Measurements from ENCODE around the gene FGG. TPM values are rescaled to one million over a fixed set of nuclear protein-coding genes. Genes with fewer than 3 reads are reported as not detected.
A peak's percentile ranks its signal among the peaks of the same experiment; 100 is the strongest.

The FGG gene
- total RNA-seq, 4 donors from 2014 or later, result not detected

GRCh38 chr4:154617820-154618317 is 5.4 kb upstream of the FGG start:
- Histone ChIP-seq H3K27ac (no peak overlapping the region), H3K27me3 (no peaks in the 10 kb centered on the region), H3K36me3 (no peaks in the 10 kb centered on the region), H3K9me3 (no peaks in the 10 kb centered on the region), H3K4me3 (no peak overlapping the region), H3K4me1 (peaks cover 0 to 24% (median 7%) of the 10 kb centered on the region in 4 donors)
- no peak for DNase-seq
- intact Hi-C loops (cut with DNase I; ENCODE audit: low total_unique reads), result no loop called here
- in situ Hi-C loops (cut with MboI; ENCODE audit: low pct_ligation_motif_present in 1 of 4, low pct_unique_long_range_greater_than_20kb in 1 of 4, low sequenced_read_pairs in 3 of 4), result loop anchor here in 3 of 4 donors (5.0 to 10.0 kb wide), 2 partner anchors 63 to 66 kb away; partner anchors contain the start of gene PLRG1 (in 3 of the 3)
- WGBS, 2 donors (ENCODE audit: low coverage in 1 of 2), result 33 to 44% methylated on average over 1 to 5 of the region's 5 CpGs
- peak in 1 of 3 donors; percentile 27 for TF ChIP-seq POLR2AphosphoS5 (IDR thresholded peaks at IDR 0.05)
- no peak for TF ChIP-seq EP300 (IDR thresholded peaks at IDR 0.05; ENCODE audit: low read depth)

- H3K4me3 ChIP-seq, result no peak overlapping the region
- no peaks in the 10 kb centered on the region for H3K9me3 ChIP-seq
- no peak for DNase-seq
- H3K27ac ChIP-seq, result no peak overlapping the region
- no peaks in the 10 kb centered on the region for H3K27me3 ChIP-seq
- no peaks in the 10 kb centered on the region for H3K36me3 ChIP-seq
- WGBS, 2 donors (ENCODE audit: low coverage in 1 of 2), result 36 to 46% methylated on average over 1 to 2 of the region's 2 CpGs
- in situ Hi-C loops (cut with MboI; ENCODE audit: low pct_ligation_motif_present in 1 of 4, low pct_unique_long_range_greater_than_20kb in 1 of 4, low sequenced_read_pairs in 3 of 4), result loop anchor here in 3 of 4 donors (5.0 to 10.0 kb wide), 2 partner anchors 62 to 64 kb away; partner anchors contain the start of gene PLRG1 (in 3 of the 3)
- peaks cover 0 to 24% (median 7%) of the 10 kb centered on the region in 4 donors for H3K4me1 ChIP-seq
- no peak for TF ChIP-seq POLR2AphosphoS5 (IDR thresholded peaks at IDR 0.05)
- TF ChIP-seq EP300 (IDR thresholded peaks at IDR 0.05; ENCODE audit: low read depth), result no peak
- no peak for TF ChIP-seq POLR2A (IDR thresholded peaks at IDR 0.05)
- no peak for TF ChIP-seq CTCF (IDR thresholded peaks at IDR 0.05)
- intact Hi-C loops (cut with DNase I; ENCODE audit: low total_unique reads), result no loop called here
Observed at GRCh38 chr4:154616731-154617130, 4.3 kb upstream of the FGG start.

GRCh38 chr4:154616287-154616686 is 3.8 kb upstream of the FGG start:
- 56 to 71% methylated on average over 4 of the region's 4 CpGs for WGBS, 2 donors (ENCODE audit: low coverage in 1 of 2)
- intact Hi-C loops (cut with DNase I; ENCODE audit: low total_unique reads) (no loop called here), in situ Hi-C loops (cut with MboI; ENCODE audit: low pct_ligation_motif_present in 1 of 4, low pct_unique_long_range_greater_than_20kb in 1 of 4, low sequenced_read_pairs in 3 of 4) (loop anchor here in 3 of 4 donors (5.0 to 10.0 kb wide), 2 partner anchors 61 to 64 kb away; partner anchors contain the start of gene PLRG1 (in 3 of the 3))
- Histone ChIP-seq H3K27me3 (no peaks in the 10 kb centered on the region), H3K27ac (no peak overlapping the region), H3K4me3 (no peak overlapping the region), H3K9me3 (no peaks in the 10 kb centered on the region), H3K4me1 (peaks cover 0 to 24% (median 7%) of the 10 kb centered on the region in 4 donors), H3K36me3 (no peaks in the 10 kb centered on the region)
- DNase-seq, result no peak
- TF ChIP-seq POLR2A (IDR thresholded peaks at IDR 0.05) (no peak), EP300 (IDR thresholded peaks at IDR 0.05; ENCODE audit: low read depth) (no peak), POLR2AphosphoS5 (IDR thresholded peaks at IDR 0.05) (no peak), CTCF (IDR thresholded peaks at IDR 0.05) (no peak)

- Histone ChIP-seq H3K36me3 (no peaks in the 10 kb centered on the region), H3K4me1 (peaks cover 0 to 24% (median 7%) of the 10 kb centered on the region in 4 donors), H3K27ac (no peak overlapping the region), H3K4me3 (no peak overlapping the region), H3K27me3 (no peaks in the 10 kb centered on the region), H3K9me3 (no peaks in the 10 kb centered on the region)
- 76 to 81% methylated on average over 1 of the region's 1 CpG for WGBS, 2 donors (ENCODE audit: low coverage in 1 of 2)
- intact Hi-C loops (cut with DNase I; ENCODE audit: low total_unique reads) (no loop called here), in situ Hi-C loops (cut with MboI; ENCODE audit: low pct_ligation_motif_present in 1 of 4, low pct_unique_long_range_greater_than_20kb in 1 of 4, low sequenced_read_pairs in 3 of 4) (loop anchor here in 3 of 4 donors (5.0 to 10.0 kb wide), 2 partner anchors 60 to 63 kb away; partner anchors contain the start of gene PLRG1 (in 3 of the 3))
- DNase-seq, result no peak
- TF ChIP-seq EP300 (IDR thresholded peaks at IDR 0.05; ENCODE audit: low read depth), result no peak
- no peak for TF ChIP-seq CTCF (IDR thresholded peaks at IDR 0.05)
- TF ChIP-seq POLR2AphosphoS5 (IDR thresholded peaks at IDR 0.05), result no peak
- no peak for TF ChIP-seq POLR2A (IDR thresholded peaks at IDR 0.05)
Observed at GRCh38 chr4:154615211-154615610, 2.8 kb upstream of the FGG start.

Measured in transverse colon (tissue), 4 donors.